ENCODE results near the gene ZFYVE9. TPM values are rescaled to one million over a fixed set of nuclear protein-coding genes. Genes with fewer than 3 reads are reported as not detected.

The ZFYVE9 gene
- total and polyA plus RNA-seq, 2 experiments from 2014 or later: 5.4 to 27.3 TPM

DNA sequence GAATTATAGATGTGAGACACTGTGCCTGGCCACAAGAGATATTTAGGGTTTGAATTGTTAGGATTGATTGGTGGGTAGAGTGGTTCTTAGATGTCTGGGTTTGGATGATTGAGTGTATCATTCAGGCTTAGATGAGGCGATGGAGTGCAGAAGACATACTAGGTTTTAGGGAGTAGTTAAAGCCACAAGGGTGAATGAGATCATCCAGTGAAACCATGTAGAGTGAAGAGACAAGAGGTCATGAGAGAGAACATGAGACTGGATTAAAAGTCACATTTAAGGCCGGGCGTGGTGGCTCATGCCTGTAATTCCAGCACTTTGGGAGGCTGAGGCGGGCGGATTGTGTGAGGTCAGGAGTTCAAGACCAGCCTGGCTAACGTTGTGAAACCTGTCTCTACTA lies 37.2 kb downstream of the ZFYVE9 start (continued):
- TF ChIP-seq, protein P1, sequence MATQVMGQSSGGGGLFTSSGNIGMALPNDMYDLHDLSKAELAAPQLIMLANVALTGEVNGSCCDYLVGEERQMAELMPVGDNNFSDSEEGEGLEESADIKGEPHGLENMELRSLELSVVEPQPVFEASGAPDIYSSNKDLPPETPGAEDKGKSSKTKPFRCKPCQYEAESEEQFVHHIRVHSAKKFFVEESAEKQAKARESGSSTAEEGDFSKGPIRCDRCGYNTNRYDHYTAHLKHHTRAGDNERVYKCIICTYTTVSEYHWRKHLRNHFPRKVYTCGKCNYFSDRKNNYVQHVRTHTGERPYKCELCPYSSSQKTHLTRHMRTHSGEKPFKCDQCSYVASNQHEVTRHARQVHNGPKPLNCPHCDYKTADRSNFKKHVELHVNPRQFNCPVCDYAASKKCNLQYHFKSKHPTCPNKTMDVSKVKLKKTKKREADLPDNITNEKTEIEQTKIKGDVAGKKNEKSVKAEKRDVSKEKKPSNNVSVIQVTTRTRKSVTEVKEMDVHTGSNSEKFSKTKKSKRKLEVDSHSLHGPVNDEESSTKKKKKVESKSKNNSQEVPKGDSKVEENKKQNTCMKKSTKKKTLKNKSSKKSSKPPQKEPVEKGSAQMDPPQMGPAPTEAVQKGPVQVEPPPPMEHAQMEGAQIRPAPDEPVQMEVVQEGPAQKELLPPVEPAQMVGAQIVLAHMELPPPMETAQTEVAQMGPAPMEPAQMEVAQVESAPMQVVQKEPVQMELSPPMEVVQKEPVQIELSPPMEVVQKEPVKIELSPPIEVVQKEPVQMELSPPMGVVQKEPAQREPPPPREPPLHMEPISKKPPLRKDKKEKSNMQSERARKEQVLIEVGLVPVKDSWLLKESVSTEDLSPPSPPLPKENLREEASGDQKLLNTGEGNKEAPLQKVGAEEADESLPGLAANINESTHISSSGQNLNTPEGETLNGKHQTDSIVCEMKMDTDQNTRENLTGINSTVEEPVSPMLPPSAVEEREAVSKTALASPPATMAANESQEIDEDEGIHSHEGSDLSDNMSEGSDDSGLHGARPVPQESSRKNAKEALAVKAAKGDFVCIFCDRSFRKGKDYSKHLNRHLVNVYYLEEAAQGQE (IDR thresholded peaks at IDR 0.05; ENCODE audit: unreplicated experiment): no peak
- TF ChIP-seq EZH2 (IDR thresholded peaks at IDR 0.05; ENCODE audit: low read depth, unreplicated experiment): no peak

DNA sequence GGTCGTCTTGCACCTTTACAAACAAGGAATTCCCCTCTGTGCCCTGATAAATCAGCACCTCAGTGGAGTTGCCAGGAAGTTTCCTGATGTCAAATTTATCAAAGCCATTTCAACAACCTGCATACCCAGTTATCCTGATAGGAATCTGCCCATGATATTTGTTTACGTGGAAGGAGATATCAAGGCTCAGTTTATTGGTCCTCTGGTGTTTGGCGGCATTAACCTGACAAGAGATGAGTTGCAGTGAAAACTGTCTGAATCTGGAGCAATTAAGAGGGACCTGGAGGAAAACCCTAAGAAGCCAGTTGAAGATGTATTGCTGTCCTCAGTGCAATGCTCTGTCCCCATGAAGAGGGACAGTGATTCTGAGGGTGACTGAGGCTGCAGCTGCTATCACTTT lies 38.3 kb downstream of the ZFYVE9 start:
- H3K36me3 Mint-ChIP-seq (ENCODE audit: low read depth): peaks cover 52% of the 10 kb centered on the region
- Histone ChIP-seq H3K4me3 (no peak overlapping the region), H3K9me2 (ENCODE audit: insufficient read depth) (no peaks in the 10 kb centered on the region), H3F3A (replicated peaks; ENCODE audit: low read depth) (no peaks in the 10 kb centered on the region), H3K4me2 (no peak overlapping the region), H3K36me3 (ENCODE audit: insufficient read depth) (no peaks in the 10 kb centered on the region; the same call in 1 of the 2 replicates), H4K20me1 (replicated peaks; ENCODE audit: insufficient read depth) (no peaks in the 10 kb centered on the region), H2AFZ (no peak overlapping the region), H3K4me1 (ENCODE audit: insufficient read depth) (no peaks in the 10 kb centered on the region), H3K27ac (ENCODE audit: low read depth) (no peak overlapping the region), H3K79me2 (replicated peaks; ENCODE audit: insufficient read depth) (peaks cover 8% of the 10 kb centered on the region; the same call in 1 of the 2 replicates), H3K27me3 (ENCODE audit: insufficient read depth) (no peaks in the 10 kb centered on the region)
- H3K4me3 Mint-ChIP-seq: no peak overlapping the region
- H3K27ac Mint-ChIP-seq: no peak overlapping the region
- TF ChIP-seq NANOG (IDR thresholded peaks at IDR 0.05; ENCODE audit: borderline replicate concordance) (no peak), EZH2 (IDR thresholded peaks at IDR 0.05; ENCODE audit: low read depth, unreplicated experiment) (no peak), POLR2AphosphoS5 (IDR thresholded peaks at IDR 0.05; ENCODE audit: low read depth) (no peak), JUNB (IDR thresholded peaks at IDR 0.05; ENCODE audit: unreplicated experiment) (no peak)
- TF ChIP-seq, protein P2, sequence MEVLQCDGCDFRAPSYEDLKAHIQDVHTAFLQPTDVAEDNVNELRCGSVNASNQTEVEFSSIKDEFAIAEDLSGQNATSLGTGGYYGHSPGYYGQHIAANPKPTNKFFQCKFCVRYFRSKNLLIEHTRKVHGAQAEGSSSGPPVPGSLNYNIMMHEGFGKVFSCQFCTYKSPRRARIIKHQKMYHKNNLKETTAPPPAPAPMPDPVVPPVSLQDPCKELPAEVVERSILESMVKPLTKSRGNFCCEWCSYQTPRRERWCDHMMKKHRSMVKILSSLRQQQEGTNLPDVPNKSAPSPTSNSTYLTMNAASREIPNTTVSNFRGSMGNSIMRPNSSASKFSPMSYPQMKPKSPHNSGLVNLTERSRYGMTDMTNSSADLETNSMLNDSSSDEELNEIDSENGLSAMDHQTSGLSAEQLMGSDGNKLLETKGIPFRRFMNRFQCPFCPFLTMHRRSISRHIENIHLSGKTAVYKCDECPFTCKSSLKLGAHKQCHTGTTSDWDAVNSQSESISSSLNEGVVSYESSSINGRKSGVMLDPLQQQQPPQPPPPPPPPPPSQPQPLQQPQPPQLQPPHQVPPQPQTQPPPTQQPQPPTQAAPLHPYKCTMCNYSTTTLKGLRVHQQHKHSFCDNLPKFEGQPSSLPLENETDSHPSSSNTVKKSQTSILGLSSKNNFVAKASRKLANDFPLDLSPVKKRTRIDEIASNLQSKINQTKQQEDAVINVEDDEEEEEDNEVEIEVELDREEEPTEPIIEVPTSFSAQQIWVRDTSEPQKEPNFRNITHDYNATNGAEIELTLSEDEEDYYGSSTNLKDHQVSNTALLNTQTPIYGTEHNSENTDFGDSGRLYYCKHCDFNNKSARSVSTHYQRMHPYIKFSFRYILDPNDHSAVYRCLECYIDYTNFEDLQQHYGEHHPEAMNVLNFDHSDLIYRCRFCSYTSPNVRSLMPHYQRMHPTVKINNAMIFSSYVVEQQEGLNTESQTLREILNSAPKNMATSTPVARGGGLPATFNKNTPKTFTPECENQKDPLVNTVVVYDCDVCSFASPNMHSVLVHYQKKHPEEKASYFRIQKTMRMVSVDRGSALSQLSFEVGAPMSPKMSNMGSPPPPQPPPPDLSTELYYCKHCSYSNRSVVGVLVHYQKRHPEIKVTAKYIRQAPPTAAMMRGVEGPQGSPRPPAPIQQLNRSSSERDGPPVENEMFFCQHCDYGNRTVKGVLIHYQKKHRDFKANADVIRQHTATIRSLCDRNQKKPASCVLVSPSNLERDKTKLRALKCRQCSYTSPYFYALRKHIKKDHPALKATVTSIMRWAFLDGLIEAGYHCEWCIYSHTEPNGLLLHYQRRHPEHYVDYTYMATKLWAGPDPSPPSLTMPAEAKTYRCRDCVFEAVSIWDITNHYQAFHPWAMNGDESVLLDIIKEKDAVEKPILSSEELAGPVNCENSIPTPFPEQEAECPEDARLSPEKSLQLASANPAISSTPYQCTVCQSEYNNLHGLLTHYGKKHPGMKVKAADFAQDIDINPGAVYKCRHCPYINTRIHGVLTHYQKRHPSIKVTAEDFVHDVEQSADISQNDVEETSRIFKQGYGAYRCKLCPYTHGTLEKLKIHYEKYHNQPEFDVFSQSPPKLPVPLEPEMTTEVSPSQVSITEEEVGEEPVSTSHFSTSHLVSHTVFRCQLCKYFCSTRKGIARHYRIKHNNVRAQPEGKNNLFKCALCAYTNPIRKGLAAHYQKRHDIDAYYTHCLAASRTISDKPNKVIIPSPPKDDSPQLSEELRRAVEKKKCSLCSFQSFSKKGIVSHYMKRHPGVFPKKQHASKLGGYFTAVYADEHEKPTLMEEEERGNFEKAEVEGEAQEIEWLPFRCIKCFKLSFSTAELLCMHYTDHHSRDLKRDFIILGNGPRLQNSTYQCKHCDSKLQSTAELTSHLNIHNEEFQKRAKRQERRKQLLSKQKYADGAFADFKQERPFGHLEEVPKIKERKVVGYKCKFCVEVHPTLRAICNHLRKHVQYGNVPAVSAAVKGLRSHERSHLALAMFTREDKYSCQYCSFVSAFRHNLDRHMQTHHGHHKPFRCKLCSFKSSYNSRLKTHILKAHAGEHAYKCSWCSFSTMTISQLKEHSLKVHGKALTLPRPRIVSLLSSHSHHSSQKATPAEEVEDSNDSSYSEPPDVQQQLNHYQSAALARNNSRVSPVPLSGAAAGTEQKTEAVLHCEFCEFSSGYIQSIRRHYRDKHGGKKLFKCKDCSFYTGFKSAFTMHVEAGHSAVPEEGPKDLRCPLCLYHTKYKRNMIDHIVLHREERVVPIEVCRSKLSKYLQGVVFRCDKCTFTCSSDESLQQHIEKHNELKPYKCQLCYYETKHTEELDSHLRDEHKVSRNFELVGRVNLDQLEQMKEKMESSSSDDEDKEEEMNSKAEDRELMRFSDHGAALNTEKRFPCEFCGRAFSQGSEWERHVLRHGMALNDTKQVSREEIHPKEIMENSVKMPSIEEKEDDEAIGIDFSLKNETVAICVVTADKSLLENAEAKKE (CRISPR knock-in tag; IDR thresholded peaks at IDR 0.05): no peak
- TF ChIP-seq, protein P1 (IDR thresholded peaks at IDR 0.05; ENCODE audit: unreplicated experiment): no peak
- TF ChIP-seq, protein P3, sequence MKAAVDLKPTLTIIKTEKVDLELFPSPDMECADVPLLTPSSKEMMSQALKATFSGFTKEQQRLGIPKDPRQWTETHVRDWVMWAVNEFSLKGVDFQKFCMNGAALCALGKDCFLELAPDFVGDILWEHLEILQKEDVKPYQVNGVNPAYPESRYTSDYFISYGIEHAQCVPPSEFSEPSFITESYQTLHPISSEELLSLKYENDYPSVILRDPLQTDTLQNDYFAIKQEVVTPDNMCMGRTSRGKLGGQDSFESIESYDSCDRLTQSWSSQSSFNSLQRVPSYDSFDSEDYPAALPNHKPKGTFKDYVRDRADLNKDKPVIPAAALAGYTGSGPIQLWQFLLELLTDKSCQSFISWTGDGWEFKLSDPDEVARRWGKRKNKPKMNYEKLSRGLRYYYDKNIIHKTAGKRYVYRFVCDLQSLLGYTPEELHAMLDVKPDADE (IDR thresholded peaks at IDR 0.05): no peak
- TF ChIP-seq, protein P4, sequence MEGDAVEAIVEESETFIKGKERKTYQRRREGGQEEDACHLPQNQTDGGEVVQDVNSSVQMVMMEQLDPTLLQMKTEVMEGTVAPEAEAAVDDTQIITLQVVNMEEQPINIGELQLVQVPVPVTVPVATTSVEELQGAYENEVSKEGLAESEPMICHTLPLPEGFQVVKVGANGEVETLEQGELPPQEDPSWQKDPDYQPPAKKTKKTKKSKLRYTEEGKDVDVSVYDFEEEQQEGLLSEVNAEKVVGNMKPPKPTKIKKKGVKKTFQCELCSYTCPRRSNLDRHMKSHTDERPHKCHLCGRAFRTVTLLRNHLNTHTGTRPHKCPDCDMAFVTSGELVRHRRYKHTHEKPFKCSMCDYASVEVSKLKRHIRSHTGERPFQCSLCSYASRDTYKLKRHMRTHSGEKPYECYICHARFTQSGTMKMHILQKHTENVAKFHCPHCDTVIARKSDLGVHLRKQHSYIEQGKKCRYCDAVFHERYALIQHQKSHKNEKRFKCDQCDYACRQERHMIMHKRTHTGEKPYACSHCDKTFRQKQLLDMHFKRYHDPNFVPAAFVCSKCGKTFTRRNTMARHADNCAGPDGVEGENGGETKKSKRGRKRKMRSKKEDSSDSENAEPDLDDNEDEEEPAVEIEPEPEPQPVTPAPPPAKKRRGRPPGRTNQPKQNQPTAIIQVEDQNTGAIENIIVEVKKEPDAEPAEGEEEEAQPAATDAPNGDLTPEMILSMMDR (conservative IDR thresholded peaks at IDR 0.05; ENCODE audit: low read depth in 2 of 2): no peak
- DNase-seq (ENCODE audit: low spot score) (no peak), ATAC-seq (no peak)
- H3K4me1 Mint-ChIP-seq: no peaks in the 10 kb centered on the region
- no peaks in the 10 kb centered on the region for H3K27me3 Mint-ChIP-seq (ENCODE audit: insufficient read depth, low read depth, poor library complexity)
- peaks cover 58% of the 10 kb centered on the region for H3K9me3 Mint-ChIP-seq

Measured in GM23338 (cell line).